Ovary (tissue), 3 donors: ENCODE results near the gene KCNJ12.
"Not testable (repeated sequence)": the region's sequence is repeated elsewhere in the genome, so short reads cannot be mapped to it uniquely, and the experiment has no call there.

Source experiments
- CTCF ChIP-seq, 3 donors: fragments of 450-650 bp in 2 of 3; fragments of 200-600 bp in 1 of 3; IDR thresholded peaks; one replicate each; pipeline versions ENCODE4 v1.5.1 to v1.8.0; 2016 to 2022; ENCODE audit warnings: antibody characterized with exemption in 3 of 3, mild to moderate bottlenecking in 1 of 3
- POLR2A ChIP-seq: fragments of 450-650 bp; IDR thresholded peaks from one replicate; pipeline ENCODE4 v1.6.1; 2017; ENCODE audit warnings: antibody characterized with exemption, mild to moderate bottlenecking, moderate library complexity
- donor health status: DM: no; HTN: no; CAD: no.

DNA sequence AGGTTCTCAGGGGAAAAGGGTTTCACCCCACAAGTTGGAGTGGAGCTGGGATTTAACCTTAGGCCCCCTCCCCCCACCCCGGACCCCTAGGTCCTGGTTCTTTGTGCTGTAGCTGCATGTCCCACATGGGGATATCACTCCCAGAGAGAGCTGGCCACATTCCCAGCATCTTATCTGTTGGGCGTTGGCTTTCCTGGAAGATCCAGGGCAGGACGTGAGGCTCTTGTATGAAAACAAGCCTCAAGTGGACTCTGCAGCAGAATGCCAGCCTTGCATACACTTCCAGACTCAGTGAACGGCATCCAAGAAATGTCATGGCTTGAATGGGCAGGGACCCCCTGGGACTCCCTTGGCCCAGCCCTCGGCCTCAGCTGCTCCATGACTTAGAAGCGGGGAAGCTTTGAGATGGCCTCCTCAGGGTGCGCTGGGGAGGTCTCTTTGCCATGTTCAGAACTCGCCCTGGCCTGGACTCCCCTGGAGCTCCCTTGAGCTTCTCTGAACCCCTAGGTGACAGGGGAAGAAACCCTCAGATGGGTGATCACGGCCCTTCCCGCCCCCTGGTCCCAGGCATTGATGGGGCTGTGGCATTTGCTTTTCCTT is 29.4 kb upstream of the KCNJ12 start:
- TF ChIP-seq CTCF (IDR thresholded peaks at IDR 0.05); POLR2A: not testable (repeated sequence)
